Measurements from ENCODE around the gene NR2F1.

Gene NR2F1

GRCh38 chr5:93604644-93605515 is 21.9 kb downstream of the NR2F1 start:
- DNase-seq (ENCODE audit: low read depth in 2 of 2) = no peak

GRCh38 chr5:93606382-93606752 is 23.3 kb downstream of the NR2F1 start:
- no peak for DNase-seq (ENCODE audit: low read depth in 2 of 2)

GRCh38 chr5:93607367-93608258 is 24.6 kb downstream of the NR2F1 start:
- DNase-seq (ENCODE audit: low read depth in 2 of 2) = no peak

- DNase-seq (ENCODE audit: low read depth in 2 of 2) = no peak
Measured at GRCh38 chr5:93608855-93609254, 25.8 kb downstream of the NR2F1 start.

- no peak for DNase-seq (ENCODE audit: low read depth in 2 of 2)
Measured at GRCh38 chr5:93609762-93610161, 26.7 kb downstream of the NR2F1 start.

GRCh38 chr5:93610581-93611272 is 27.7 kb downstream of the NR2F1 start:
- no peak for DNase-seq (ENCODE audit: low read depth in 2 of 2)

GRCh38 chr5:93611273-93611975 is 28.4 kb downstream of the NR2F1 start:
- DNase-seq (ENCODE audit: low read depth in 2 of 2) = no peak

GRCh38 chr5:93611976-93612854 is 29.2 kb downstream of the NR2F1 start:
- DNase-seq (ENCODE audit: low read depth in 2 of 2) = no peak

GRCh38 chr5:93612855-93613243 is 29.8 kb downstream of the NR2F1 start:
- no peak for DNase-seq (ENCODE audit: low read depth in 2 of 2)

GRCh38 chr5:93616538-93617174 is 33.6 kb downstream of the NR2F1 start:
- no peak for DNase-seq (ENCODE audit: low read depth in 2 of 2)

- DNase-seq (ENCODE audit: low read depth in 2 of 2) = peak; percentile 5 to 42
Measured at GRCh38 chr5:93620487-93621326, 37.7 kb downstream of the NR2F1 start.

GRCh38 chr5:93621327-93621798 is 38.3 kb downstream of the NR2F1 start:
- no peak for DNase-seq (ENCODE audit: low read depth in 2 of 2)

GRCh38 chr5:93622240-93622885 is 39.3 kb downstream of the NR2F1 start:
- no peak for DNase-seq (ENCODE audit: low read depth in 2 of 2)

- DNase-seq (ENCODE audit: low read depth in 2 of 2) = no peak
Measured at GRCh38 chr5:93623153-93623552, 40.1 kb downstream of the NR2F1 start.

GRCh38 chr5:93626801-93627200 is 43.8 kb downstream of the NR2F1 start:
- no peak for DNase-seq (ENCODE audit: low read depth in 2 of 2)

- no peak for DNase-seq (ENCODE audit: low read depth in 2 of 2)
Measured at GRCh38 chr5:93632327-93632726, 49.3 kb downstream of the NR2F1 start.

- DNase-seq (ENCODE audit: low read depth in 2 of 2) = no peak
Measured at GRCh38 chr5:93635991-93636390, 53.0 kb downstream of the NR2F1 start.

GRCh38 chr5:93636837-93637236 is 53.8 kb downstream of the NR2F1 start:
- no peak for DNase-seq (ENCODE audit: low read depth in 2 of 2)
